ENCODE data around the gene GALNT17. TPM values are rescaled to one million over a fixed set of nuclear protein-coding genes. Genes with fewer than 3 reads are reported as not detected.

Gene GALNT17
- total RNA-seq, 1 donor from 2014 or later: 2.7 TPM

DNA sequence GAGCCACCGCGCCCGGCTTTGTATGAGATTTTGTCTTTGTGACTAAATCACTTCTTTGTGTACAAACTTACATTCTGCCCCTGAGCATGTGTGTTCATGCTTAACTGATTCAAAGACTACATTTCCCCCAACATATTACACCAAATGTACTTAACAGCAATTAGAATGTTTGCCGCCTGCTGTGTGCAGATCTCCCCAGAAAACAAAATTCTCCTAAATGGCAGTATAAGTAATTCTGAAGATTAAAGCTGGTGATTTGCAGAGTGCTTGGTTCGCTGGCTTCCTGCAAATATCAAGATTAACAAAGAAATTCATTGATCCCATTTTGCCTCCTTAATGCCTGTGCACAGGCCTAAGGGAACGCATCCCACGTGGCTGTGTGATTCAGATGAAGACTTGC lies 230.3 kb downstream of the GALNT17 start:
- H3K9me3 Mint-ChIP-seq: peaks cover 4% of the 10 kb centered on the region
- no peak overlapping the region for H3K27ac Mint-ChIP-seq
- H3K27me3 Mint-ChIP-seq (ENCODE audit: low read depth): no peaks in the 10 kb centered on the region
- H3K4me1 Mint-ChIP-seq: peaks cover 9% of the 10 kb centered on the region
- H3K36me3 Mint-ChIP-seq: no peaks in the 10 kb centered on the region
- DNase-seq (ENCODE audit: low spot score in 2 of 2, unreplicated experiment in 2 of 2): no peak
- H3K4me3 Mint-ChIP-seq: no peak overlapping the region
- TF ChIP-seq, protein P1, sequence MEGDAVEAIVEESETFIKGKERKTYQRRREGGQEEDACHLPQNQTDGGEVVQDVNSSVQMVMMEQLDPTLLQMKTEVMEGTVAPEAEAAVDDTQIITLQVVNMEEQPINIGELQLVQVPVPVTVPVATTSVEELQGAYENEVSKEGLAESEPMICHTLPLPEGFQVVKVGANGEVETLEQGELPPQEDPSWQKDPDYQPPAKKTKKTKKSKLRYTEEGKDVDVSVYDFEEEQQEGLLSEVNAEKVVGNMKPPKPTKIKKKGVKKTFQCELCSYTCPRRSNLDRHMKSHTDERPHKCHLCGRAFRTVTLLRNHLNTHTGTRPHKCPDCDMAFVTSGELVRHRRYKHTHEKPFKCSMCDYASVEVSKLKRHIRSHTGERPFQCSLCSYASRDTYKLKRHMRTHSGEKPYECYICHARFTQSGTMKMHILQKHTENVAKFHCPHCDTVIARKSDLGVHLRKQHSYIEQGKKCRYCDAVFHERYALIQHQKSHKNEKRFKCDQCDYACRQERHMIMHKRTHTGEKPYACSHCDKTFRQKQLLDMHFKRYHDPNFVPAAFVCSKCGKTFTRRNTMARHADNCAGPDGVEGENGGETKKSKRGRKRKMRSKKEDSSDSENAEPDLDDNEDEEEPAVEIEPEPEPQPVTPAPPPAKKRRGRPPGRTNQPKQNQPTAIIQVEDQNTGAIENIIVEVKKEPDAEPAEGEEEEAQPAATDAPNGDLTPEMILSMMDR (IDR thresholded peaks at IDR 0.05; ENCODE audit: unreplicated experiment): no peak

DNA sequence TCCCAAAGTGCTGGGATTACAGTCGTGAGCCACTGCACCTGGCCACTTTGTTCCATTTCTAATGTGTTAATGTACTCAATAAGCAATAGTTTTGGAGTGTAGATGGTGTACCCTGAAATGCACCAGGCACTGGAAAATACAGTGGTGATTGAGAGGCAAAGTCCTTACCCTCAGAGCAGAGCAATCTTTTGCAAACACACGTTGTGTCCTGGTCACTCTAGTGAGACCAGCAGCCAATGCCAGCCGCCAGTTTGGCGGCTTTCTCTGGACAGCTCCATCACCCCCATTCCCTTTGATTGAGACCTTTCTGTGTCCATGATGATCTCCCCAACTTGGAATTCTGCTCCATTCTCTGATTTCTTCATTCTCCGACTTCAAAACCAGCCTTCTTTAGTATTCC lies 231.3 kb downstream of the GALNT17 start:
- DNase-seq (ENCODE audit: low spot score in 2 of 2, unreplicated experiment in 2 of 2): no peak
- no peak overlapping the region for H3K4me3 Mint-ChIP-seq
- no peaks in the 10 kb centered on the region for H3K36me3 Mint-ChIP-seq
- peaks cover 4% of the 10 kb centered on the region for H3K9me3 Mint-ChIP-seq
- no peak overlapping the region for H3K27ac Mint-ChIP-seq
- peaks cover 9% of the 10 kb centered on the region for H3K4me1 Mint-ChIP-seq
- H3K27me3 Mint-ChIP-seq (ENCODE audit: low read depth): no peaks in the 10 kb centered on the region
- TF ChIP-seq, protein P1 (IDR thresholded peaks at IDR 0.05; ENCODE audit: unreplicated experiment): no peak

DNA sequence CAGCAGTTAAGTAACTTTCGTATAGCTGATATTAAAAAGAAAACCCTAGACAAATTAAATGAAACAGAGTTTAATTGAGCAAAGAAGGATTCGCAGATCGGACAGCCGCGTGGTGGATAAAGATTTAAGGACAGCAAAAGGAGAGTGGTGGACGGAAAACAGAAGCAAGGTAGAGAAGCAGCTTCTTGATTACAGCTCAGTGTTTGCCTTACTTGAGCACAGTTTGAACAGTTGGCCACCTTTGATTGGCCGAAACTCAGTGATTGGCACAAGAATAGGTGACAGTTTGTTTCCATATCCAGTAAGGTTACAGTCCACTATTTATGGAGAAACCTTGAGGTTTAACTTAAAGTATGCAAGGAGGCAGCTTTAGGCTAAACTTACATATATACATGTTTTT lies 231.7 kb downstream of the GALNT17 start:
- Mint-ChIP-seq H3K4me3 (no peak overlapping the region), H3K36me3 (no peaks in the 10 kb centered on the region), H3K27me3 (ENCODE audit: low read depth) (no peaks in the 10 kb centered on the region), H3K9me3 (peaks cover 4% of the 10 kb centered on the region), H3K4me1 (peaks cover 9% of the 10 kb centered on the region), H3K27ac (no peak overlapping the region)
- no peak for DNase-seq (ENCODE audit: low spot score in 2 of 2, unreplicated experiment in 2 of 2)
- TF ChIP-seq, protein P1 (IDR thresholded peaks at IDR 0.05; ENCODE audit: unreplicated experiment): no peak

DNA sequence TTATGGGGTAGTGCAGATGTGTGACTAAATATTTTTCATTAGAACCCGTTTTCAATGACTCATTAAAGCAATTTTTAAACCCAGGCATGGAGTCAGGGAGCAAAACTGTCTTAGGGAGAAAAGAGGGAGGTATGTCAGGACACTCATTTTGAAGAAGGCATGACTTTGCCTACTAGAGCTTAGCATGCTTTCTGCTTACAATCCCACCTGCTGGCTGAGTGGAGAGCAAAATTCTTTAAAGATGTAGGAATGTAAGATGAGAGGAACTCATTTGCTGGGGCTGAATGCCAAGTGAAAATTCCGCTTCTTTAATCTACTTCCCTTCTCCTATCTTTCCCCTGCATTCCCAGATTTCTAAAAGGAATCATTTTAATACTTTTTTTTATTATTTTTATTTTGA lies 232.6 kb downstream of the GALNT17 start:
- DNase-seq (ENCODE audit: low spot score in 2 of 2, unreplicated experiment in 2 of 2): no peak

DNA sequence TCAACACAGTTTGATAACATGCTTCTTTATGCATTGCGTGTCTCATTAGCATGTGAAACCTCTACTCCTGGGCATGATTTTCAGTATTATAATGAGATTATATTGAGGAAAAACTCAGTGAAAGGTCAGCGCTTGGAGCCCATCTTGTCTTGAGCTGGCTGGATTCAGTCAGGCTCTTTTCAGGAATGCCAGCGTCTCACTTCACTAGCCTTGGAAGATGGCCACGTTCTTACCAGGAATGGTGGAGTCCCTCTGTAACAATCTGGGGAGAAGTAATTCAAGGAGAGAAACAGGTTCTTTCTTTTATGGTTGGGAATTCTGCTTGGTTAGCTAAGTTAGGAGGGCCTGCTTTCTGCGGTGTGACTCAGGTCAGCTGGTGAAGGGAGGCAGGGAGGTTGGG lies 241.0 kb downstream of the GALNT17 start:
- Mint-ChIP-seq H3K27me3 (ENCODE audit: low read depth) (no peaks in the 10 kb centered on the region), H3K9me3 (peaks cover 19% of the 10 kb centered on the region), H3K27ac (no peak overlapping the region), H3K4me3 (no peak overlapping the region), H3K36me3 (peaks cover 2% of the 10 kb centered on the region), H3K4me1 (no peaks in the 10 kb centered on the region)
- TF ChIP-seq, protein P1 (IDR thresholded peaks at IDR 0.05; ENCODE audit: unreplicated experiment): no peak
- no peak for DNase-seq (ENCODE audit: low spot score in 2 of 2, unreplicated experiment in 2 of 2)

More for the DNA sequence above, 232.6 kb downstream of the GALNT17 start:
- TF ChIP-seq, protein P1 (IDR thresholded peaks at IDR 0.05; ENCODE audit: unreplicated experiment): no peak
- Mint-ChIP-seq H3K27ac (no peak overlapping the region), H3K4me3 (no peak overlapping the region), H3K36me3 (no peaks in the 10 kb centered on the region), H3K9me3 (peaks cover 4% of the 10 kb centered on the region), H3K27me3 (ENCODE audit: low read depth) (no peaks in the 10 kb centered on the region), H3K4me1 (peaks cover 9% of the 10 kb centered on the region)

DNA sequence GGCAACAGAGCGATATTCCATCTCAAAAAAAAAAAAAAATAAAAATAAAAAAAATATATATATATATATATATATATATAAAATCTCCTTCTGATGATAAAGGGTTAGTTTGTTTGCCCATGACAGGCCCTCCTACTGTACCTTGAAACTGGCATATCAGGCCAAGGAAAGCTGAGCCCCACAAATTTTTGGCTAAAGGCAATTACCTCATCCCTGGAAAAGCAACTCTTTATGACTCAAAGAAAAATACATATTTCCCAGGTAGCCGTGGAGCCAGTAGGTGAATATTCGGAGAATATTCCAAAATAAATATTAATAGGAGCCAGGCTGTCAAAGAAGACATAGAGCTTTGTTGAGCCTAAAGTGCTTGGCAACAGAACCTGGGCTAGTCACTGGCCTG lies 245.1 kb downstream of the GALNT17 start:
- peaks cover 4% of the 10 kb centered on the region for H3K27me3 Mint-ChIP-seq (ENCODE audit: low read depth)
- no peak overlapping the region for H3K4me3 Mint-ChIP-seq
- no peak overlapping the region for H3K27ac Mint-ChIP-seq
- TF ChIP-seq, protein P1 (IDR thresholded peaks at IDR 0.05; ENCODE audit: unreplicated experiment): no peak
- H3K36me3 Mint-ChIP-seq: peaks cover 2% of the 10 kb centered on the region
- peaks cover 37% of the 10 kb centered on the region for H3K9me3 Mint-ChIP-seq
- H3K4me1 Mint-ChIP-seq: no peaks in the 10 kb centered on the region
- no peak for DNase-seq (ENCODE audit: low spot score in 2 of 2, unreplicated experiment in 2 of 2)
